ENCODE data around the gene ATP2C2.

ATP2C2 gene

DNA sequence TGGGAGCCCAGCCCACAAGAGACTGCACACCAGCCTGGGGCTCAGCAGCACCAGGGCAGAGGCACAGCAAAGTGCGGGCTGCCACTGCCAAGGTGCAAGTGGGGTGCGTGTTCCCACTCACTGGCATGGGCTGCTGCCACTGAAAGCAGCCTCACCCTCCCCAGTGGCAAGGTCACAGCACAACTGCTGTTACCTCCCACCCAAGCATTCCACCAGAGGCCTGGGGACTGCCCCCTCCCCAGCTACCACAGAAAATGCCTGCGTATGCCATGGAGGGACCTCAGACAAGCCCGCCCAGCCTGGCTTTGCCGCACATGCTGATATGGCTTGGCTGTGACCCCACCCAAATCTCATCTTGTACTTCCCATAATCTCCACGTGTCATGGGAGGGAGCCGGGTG, 103.0 kb downstream of the ATP2C2 start:
- TF ChIP-seq CTCF (IDR thresholded peaks at IDR 0.05), result no peak

- TF ChIP-seq CTCF (IDR thresholded peaks at IDR 0.05), result no peak
Observed at GRCh38 chr16:84471966-84472365, 103.6 kb downstream of the ATP2C2 start.

DNA sequence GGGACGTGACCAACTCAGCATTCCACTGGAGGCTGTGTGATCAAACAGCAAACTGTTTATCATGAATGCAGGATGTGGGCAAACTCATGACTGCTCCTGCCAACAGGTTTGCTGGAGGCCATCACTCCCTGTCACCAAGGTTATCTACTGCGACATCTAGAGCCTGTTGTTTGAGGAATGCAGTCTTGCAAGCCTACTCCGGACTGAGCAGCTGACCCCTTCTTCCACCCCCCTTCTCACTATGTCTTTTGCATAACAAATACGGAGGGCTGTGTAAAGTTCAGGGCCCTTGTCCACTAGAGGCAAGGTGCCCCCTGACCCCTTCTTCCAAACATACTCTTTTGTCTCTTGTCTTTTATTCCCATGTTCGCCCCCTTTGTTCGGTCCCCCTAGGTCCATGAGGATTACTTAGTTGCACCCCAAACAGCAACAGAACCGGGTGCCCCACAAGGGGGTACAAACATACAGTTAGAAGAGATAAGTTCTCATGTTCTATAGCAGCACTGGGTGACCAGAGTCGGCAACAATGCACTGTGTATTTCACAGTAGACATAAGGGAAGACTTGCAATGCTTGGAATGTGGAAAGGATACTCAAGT, 107.4 kb downstream of the ATP2C2 start:
- TF ChIP-seq CTCF (IDR thresholded peaks at IDR 0.05), result no peak

GRCh38 chr16:84476401-84476800, 108.1 kb downstream of the ATP2C2 start:
- no peak for TF ChIP-seq CTCF (IDR thresholded peaks at IDR 0.05)

GRCh38 chr16:84477661-84478060, 109.3 kb downstream of the ATP2C2 start:
- TF ChIP-seq CTCF (IDR thresholded peaks at IDR 0.05), result no peak

DNA sequence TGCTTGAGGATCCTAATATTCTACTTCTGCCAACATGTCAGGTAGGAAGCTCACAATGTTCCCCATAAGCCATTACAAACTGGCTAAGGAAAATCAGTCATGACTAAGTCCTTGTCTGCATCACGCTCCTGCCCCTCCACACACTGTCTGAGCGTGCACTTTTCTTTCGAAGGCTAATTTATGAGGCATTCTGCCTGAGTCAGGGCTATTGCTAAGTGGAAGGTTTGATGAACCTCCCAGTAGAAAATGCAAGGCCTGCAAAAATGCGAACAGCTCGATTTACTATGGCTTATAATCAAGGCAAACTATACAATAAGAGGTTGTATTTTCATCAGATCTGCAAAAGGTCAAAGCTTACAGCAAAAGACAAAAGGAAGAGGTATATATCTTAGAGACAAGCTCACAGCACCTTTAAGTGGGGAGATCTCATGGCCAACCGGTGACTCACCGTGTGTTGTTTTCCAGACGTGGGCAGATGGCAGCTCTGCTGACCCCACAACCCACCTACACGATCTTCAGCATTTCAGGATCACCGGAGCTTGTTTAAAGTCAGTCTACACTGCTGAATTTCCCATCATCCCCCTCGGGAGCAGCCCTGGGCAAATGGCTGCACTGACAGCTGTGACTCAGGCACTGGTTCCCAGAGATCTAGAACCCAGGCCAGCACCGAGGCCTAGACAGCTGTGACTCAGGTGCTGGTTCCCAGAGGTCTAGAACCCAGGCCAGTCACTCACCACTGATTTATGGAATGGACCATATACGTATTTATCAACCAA, 110.0 kb downstream of the ATP2C2 start:
- TF ChIP-seq CTCF (IDR thresholded peaks at IDR 0.05), result no peak

DNA sequence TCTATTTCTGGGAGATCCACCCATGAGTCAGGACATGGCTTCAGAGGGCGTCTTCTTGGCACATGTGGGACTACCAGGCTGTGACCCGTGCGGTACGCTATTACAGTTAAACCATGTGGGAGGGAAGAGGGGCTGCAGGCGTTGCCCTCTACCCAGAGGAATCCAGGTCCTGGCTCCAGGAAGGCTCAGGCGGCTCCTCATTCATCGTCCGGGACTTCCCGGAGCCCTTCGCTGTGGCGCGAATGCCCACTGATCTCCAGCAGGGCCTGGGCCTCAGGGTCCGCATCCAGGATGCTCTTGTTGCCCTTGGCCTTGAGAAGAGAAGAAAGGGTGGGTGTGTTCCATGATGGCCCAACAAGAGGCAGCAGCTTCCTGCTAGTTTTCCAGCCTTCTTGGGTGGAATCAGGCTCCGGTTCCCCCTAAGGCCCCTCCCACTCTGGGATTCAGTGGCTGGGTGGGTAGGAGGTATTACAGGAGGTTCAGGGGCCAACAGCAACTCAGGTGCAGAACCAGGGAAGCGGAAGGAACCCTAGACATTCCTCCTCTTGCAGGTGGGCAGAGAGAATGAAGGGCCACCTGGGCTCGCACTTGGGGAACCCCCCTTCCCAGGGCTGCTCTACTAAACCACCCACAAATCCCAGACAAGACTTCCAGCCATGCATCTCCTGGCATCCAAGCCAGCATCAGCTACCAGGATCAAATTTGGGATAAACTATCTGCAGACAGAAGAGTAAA, 111.5 kb downstream of the ATP2C2 start:
- no peak for TF ChIP-seq CTCF (IDR thresholded peaks at IDR 0.05)
